22Rv1 (cell line): ENCODE results near the gene TRIM15.

Experiments used
- H3K27ac ChIP-seq: fragments of 450-650 bp; 2 replicates; pipeline ENCODE4 v1.5.1; 2017
- CTCF ChIP-seq: fragments of 450-650 bp; IDR thresholded peaks from 2 replicates; pipeline ENCODE4 v1.5.1; 2017; ENCODE audit warnings: mild to moderate bottlenecking
- ZFX ChIP-seq: fragments of 450-650 bp; IDR thresholded peaks from 2 replicates; pipeline ENCODE4 v1.6.1; 2017; ENCODE audit warnings: antibody characterized with exemption, borderline replicate concordance

Gene TRIM15

GRCh38 chr6:30207619-30208295 lies 44.4 kb downstream of the TRIM15 start:
- TF ChIP-seq ZFX (no peak), CTCF (no peak)
- no peak overlapping the region for H3K27ac ChIP-seq

GRCh38 chr6:30211306-30211705 lies 48.0 kb downstream of the TRIM15 start:
- H3K27ac ChIP-seq: no peak overlapping the region

GRCh38 chr6:30211899-30212298 lies 48.6 kb downstream of the TRIM15 start:
- TF ChIP-seq ZFX (no peak), CTCF (no peak)
- no peak overlapping the region for H3K27ac ChIP-seq

More at GRCh38 chr6:30211306-30211705, 48.0 kb downstream of the TRIM15 start:
- no peak for TF ChIP-seq CTCF
- TF ChIP-seq ZFX: no peak

GRCh38 chr6:30212865-30213666 lies 49.7 kb downstream of the TRIM15 start, which contains the start of gene TRIM26:
Gene TRIM26 (minus strand): TSS chr6:30213406. CDS start chr6:30199103, 14,303 bp downstream.
- peak within 1 kb of the TSS; percentile 92 for H3K27ac ChIP-seq
- TF ChIP-seq ZFX (no peak), CTCF (no peak)

- peak overlapping the region; percentile 92 for H3K27ac ChIP-seq
- TF ChIP-seq CTCF: peak; percentile 21
- no peak for TF ChIP-seq ZFX
These were observed 50.3 kb downstream of the TRIM15 start for GRCh38 chr6:30213667-30213956.

GRCh38 chr6:30213957-30214656 lies 50.8 kb downstream of the TRIM15 start:
- peak overlapping the region; percentile 92 for H3K27ac ChIP-seq
- TF ChIP-seq CTCF (no peak; the same call in 1 of the 2 replicates), ZFX (no peak)

GRCh38 chr6:30214657-30214982 lies 51.3 kb downstream of the TRIM15 start:
- no peak for TF ChIP-seq ZFX
- TF ChIP-seq CTCF: no peak
- peak overlapping the region; percentile 92 for H3K27ac ChIP-seq
